ENCODE data around the gene ANO8.
"Not testable (repeated sequence)": the region's sequence is repeated elsewhere in the genome, so short reads cannot be mapped to it uniquely, and the experiment has no call there.

Gene ANO8

DNA sequence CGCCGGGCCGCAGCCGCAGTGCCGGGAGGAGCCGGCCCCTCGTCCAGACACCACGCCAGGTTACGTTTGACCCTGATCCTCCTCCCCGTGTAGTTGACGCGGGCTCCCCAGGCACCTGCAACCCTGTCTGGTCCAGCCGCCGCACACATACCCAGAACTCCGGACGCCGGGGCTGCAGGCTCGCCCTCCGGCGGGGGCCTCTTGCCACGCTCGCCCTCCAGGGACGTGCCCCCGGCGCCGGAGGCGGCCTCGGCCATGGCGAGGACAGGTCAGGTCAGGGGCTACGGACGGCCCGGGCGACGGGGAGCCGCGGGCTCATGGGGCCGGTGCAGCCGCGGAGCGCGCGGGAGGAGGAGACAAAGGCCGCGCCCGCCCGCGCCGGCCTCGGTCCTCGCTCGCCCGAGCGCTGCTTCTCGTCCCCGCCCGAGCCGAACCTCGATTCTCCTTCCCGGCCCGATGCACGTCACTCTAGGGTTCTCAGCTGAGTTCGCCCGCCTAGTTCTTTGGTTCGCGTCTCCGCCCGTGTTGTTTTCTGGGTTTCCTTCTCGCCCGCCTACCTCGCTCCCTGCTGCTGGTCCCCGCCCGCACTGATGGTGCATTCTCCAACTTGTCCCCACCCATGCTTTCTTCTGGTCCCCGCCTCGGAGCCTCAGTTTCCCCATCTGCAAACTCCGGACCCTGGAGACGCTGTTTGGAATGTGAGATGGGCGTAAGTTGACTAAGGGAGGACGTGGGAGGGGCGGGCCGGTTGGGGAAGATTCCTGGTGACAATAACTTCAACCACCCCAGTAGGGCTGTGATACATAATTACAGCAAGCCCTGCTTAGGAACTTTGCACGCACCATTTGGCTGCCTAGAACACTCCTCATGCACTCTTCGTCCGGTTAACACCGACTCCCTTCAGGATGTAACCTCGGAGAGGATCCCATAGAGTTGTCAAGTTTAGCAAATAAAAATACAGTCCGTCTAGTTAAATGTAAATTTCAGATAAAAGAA is at the start of gene ANO8:
Gene ANO8, minus strand, starts transcription at position 442 of the 996 bp plus-strand sequence. Its CDS starts 185 bp downstream, at position 257.
- peak within 1 kb of the TSS in 20 of 21 experiments; percentile 44 to 94 (median 82) for H3K27ac ChIP-seq
- peak within 1 kb of the TSS; percentile 48 to 92 (median 58) for H3K4me3 ChIP-seq

DNA sequence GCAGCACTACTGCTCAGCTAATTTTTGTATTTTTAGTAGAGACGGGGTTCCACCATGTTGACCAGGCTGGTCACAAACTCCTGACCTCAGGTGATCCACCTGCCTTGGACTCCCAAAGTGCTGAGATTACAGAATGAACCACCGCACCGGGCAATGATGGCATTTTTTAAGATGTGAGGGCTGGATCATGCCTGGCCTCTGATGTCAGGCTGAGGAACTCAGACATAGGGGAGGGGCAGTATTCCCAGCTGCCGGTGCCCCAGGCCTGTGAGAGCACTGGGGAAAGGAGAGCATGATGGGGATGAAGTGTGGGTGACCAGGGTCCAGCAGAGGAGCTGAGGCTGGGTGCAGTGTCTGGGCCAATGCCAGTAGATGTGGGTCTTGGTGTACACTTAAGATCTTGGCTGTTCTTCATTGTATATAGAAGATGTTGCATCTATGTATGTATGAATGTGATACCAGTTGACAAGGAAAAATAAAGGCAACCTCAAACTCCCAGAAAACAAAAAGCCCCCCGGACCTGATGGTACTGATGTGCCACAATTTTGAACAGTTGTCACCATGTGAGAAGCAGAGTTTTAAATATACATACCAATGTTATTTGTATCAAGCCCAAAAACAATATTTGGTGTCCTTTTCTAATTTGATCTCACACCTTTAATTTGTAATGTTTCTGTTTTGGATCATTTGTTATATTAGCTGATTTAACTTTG is 45.9 kb upstream of the ANO8 start:
- H3K4me3 ChIP-seq = no peak overlapping the region
- no peak overlapping the region for H3K27ac ChIP-seq

- peak overlapping the region in 1 of 21 experiments; percentile 44 for H3K27ac ChIP-seq
- H3K4me3 ChIP-seq = no peak overlapping the region
Measured at GRCh38 chr19:17379221-17379631, 44.6 kb upstream of the ANO8 start.

DNA sequence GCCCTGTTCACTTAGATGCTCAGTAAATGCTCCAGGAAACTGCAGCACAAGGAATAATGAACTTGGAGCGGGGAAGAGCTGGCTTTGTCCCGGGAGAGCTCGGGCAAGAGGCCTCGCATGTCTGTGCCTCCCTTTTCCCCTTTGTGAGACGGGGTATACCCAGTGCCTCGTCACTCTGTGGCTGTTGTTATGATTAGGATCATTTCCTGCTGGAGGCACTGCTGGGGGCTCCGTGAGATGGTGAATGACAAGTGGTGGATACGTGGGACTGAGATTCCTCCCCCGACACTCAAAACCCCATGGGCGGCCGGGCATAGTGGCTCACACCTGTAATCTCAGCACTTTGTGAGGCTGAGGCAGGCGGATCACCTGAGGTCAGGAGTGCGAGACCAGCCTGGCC is 43.6 kb upstream of the ANO8 start:
- Histone ChIP-seq H3K27ac (no peak overlapping the region), H3K4me3 (no peak overlapping the region)

DNA sequence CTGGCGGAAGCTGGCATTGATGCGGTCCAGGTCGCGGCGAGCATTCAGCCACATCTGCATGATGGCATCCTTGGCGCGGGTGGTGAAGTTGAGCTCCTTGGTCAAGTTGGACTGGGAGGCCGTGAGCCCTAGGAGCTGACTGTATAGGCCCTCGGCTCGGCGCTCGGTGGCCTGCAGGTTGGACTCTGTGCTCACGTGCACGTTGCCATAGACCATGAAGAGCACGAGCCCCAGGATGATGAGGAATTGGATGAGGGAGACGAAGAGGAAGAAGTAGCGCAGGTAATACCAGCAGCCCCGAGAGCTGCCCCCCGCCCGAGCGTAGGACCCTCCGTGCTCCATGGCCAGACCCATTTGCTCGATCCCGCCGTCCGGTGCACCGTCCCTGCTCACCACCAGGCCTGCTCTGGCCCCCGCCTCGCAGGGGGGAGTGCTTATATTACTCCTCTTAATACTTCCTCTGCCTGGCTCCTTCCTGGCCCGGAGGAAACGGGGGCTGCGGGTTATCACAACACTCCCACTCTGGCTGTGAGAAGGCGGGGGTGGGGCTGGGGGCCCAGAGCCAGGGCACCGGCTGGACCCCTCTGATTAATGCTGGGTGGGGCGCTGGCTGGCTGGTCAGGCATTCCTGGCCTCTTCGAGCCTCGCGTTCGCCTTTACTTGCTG is 42.4 kb upstream of the ANO8 start, which contains the start of gene PLVAP:
Gene PLVAP, minus strand, starts transcription at position 408 of the 666 bp plus-strand sequence. Its CDS starts 54 bp downstream, at position 354.
- Histone ChIP-seq H3K4me3 (peak within 1 kb of the TSS in 6 of 7 experiments; percentile 1 to 24 (median 8)), H3K27ac (peak within 1 kb of the TSS in 2 of 21 experiments; percentile 19 to 59)

DNA sequence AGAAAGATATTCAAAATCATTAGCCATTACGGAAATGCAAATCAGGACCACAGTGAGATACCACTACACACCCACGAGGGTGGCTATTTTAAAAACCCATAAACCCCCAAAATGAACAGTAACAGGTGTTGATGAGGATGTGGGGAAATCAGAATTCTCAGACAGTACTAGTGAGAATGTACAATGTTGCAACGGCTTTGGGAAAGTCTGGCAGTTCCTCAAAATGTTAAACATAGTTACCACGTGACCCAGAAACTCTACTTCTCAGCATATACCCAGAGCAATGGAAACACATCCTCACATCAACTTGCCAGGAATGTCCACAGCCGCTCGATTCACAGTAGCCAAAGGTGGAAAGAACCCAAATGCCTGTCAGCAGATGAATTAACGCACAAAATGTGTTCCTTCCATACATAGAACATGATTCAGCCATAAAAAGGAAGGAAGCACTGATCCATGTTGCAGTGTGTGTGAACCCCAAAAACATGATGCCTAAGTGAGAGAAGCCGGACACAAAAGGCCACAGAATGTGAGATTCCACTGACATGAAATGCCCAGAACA is 35.5 kb upstream of the ANO8 start:
- H3K4me3 ChIP-seq = no peak overlapping the region
- H3K27ac ChIP-seq = peak overlapping the region in 1 of 21 experiments; percentile 37

- H3K4me3 ChIP-seq = no peak overlapping the region
- no peak overlapping the region for H3K27ac ChIP-seq
Measured at GRCh38 chr19:17365361-17365760, 30.7 kb upstream of the ANO8 start.

DNA sequence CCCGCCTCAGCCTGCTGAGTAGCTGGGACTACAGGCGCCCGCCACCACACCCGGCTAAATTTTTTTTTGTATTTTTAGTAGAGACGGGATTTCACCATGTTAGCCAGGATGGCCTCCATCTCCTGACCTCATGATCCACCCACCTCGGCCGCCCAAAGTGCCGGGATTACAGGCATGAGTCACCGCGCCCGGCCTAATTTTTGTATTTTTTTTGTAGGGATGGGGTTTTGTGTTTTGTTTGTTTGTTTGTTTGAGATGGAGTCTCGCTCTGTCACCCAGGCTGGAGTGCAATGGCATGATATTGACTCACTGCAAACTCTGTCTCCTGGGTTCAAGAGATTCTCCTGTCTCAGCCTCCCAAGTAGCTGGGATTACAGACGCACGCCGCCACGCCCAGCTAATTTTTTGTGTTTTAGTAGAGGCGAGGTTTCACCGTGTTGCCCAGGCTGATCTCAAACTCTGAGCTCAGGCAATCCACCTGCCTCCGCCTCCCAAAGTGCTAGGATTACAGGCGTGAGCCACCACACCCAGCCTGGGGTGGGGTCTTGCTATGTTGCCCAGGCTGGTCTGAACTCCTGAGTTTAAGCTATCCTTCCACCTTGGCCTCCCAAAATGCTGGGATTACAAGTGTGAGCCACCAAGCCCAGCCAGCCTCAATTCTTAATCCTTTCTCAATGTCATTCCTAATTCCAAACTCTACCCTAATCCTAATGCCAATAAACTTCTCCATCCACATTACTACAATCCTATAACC is 29.4 kb upstream of the ANO8 start:
- not testable (repeated sequence) for H3K27ac ChIP-seq, H3K4me3 ChIP-seq

- H3K4me3 ChIP-seq = no peak overlapping the region
- no peak overlapping the region for H3K27ac ChIP-seq
Measured at GRCh38 chr19:17359905-17360800, 25.5 kb upstream of the ANO8 start.

DNA sequence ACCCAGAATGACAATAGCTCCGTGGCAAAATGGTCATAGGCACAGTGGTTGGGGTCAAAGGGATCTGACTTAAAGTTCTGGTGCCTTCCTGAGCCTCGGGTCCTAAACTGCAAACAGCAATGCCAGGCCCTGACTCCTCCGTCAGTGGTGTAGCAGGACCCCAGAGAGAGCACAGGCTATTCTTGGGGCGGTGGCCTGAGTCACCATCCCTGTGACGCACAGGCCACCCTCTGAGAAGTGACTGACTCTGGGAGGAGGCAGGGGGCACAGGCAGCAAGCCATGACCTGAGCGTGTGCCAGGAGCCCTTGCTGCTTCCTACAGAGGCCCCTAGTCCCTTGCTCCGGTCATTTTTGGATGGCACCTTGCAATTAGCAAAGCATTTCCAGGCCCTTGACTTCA is 23.7 kb upstream of the ANO8 start:
- H3K4me3 ChIP-seq = no peak overlapping the region
- H3K27ac ChIP-seq = peak overlapping the region in 3 of 21 experiments; percentile 2 to 26 (median 14)

DNA sequence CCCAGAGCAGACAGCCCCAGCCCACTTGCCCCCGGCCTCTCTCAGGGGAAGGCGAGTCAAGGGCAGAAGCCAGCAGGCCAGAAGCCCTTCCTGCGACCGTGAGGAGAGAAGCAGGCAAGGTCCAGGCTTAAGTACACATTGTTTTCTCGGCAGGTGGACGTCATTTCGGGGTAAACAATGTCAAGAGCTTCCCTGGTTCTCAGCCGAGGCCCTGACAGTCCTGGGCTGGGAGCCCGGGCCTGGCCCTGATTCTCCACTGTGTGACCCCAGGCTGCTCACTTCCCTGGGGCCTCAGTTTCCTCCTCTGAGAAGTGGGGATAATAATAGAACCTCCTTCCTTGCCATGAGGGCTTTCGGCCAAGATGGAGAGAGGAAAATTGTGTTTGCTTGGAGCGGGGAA is 23.1 kb upstream of the ANO8 start:
- H3K27ac ChIP-seq = peak overlapping the region in 5 of 21 experiments; percentile 2 to 33 (median 23)
- H3K4me3 ChIP-seq = no peak overlapping the region

- Histone ChIP-seq H3K4me3 (no peak overlapping the region), H3K27ac (peak overlapping the region in 1 of 21 experiments; percentile 33)
Measured at GRCh38 chr19:17357078-17357666, 22.5 kb upstream of the ANO8 start.

DNA sequence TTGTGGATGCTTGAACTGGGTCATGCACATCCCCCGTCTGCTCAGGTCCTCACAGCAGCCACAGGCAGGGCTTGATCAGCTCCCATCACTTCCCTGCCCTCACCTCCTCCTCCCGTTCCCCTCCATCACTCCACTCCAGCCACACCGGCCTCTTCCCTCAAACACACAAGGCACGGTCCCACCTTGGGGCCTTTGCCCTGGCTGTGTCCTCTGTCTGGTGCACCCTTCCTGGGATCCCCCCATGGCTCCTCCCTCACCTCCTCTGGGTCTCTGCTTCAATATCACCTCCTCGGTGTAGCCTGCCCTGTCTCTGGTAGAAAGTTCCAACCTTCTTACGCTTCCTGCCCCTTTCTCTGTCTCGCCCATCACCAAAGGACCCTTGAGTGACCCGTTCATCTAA is 18.7 kb upstream of the ANO8 start:
- Histone ChIP-seq H3K27ac (peak overlapping the region in 1 of 21 experiments; percentile 16), H3K4me3 (no peak overlapping the region)

DNA sequence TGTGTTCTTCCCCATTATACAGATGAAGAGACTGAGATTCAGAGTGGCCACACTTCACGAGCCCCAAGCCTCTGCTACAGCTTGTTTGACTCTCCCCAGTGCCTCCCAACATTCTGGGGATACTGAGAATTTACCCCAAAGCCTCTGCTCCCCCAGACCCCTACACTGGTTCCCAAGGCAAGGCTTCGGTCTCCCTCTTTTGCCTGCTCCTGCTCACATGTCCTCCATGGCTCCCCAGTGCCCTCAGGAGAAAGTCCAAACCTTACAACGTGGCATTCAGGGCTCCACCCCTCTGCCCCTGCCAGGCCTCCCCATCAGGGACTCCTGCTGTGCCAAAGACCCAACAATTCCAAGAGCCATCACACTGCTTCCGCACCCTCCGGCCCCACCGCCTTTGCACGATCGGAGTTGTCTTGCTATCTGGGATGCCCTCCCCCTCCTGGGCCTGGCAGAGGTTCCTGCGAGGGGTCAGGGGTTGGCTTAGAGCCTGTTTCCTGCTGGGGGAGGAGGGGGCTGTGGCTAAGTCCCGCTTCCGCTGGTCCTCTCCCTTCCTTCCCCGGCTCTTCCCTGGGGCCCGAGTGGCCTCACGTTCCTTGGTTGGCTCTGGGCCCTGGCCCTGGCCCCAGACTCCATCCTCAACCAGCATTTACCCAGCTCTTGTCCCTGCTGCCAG is 18.1 kb upstream of the ANO8 start:
- Histone ChIP-seq H3K4me3 (no peak overlapping the region), H3K27ac (peak overlapping the region in 2 of 21 experiments; percentile 16 to 41)

- Histone ChIP-seq H3K27ac (peak overlapping the region in 1 of 21 experiments; percentile 41), H3K4me3 (no peak overlapping the region)
Measured at GRCh38 chr19:17351815-17352435, 17.3 kb upstream of the ANO8 start.

- H3K27ac ChIP-seq = peak overlapping the region in 14 of 21 experiments; percentile 27 to 80 (median 67)
- H3K4me3 ChIP-seq = no peak overlapping the region
Measured at GRCh38 chr19:17348700-17349099, 14.0 kb upstream of the ANO8 start.

Data from skin epidermis (tissue), 12 donors.